Measurements from ENCODE around the gene CDC42EP4. TPM values are rescaled to one million over a fixed set of nuclear protein-coding genes. Genes with fewer than 3 reads are reported as not detected.
"Not testable (repeated sequence)": the region's sequence is repeated elsewhere in the genome, so short reads cannot be mapped to it uniquely, and the experiment has no call there.

The CDC42EP4 gene
- total and polyA plus RNA-seq, 4 donors = 50.4 to 106 (median 78.1) TPM

- H3K27me3 ChIP-seq (ENCODE audit: control insufficient read depth, insufficient read depth, low read length) = no peaks in the 10 kb centered on the region
- DNase-seq (ENCODE audit: low read depth in 4 of 6, low spot score in 6 of 6) = no peak
- H3K4me3 ChIP-seq (ENCODE audit: low read depth, low read length) = no peak overlapping the region
- H3K36me3 ChIP-seq (ENCODE audit: control insufficient read depth, insufficient read depth, low read length) = peaks cover 4% of the 10 kb centered on the region
- peaks cover 21% of the 10 kb centered on the region for H3K4me1 ChIP-seq (ENCODE audit: control insufficient read depth, insufficient read depth, low read length)
- 100% methylated on average over 1 of the region's 5 CpGs for WGBS (ENCODE audit: insufficient coverage)
- no peak overlapping the region for H3K27ac ChIP-seq (ENCODE audit: low read depth, low read length)
- no peaks in the 10 kb centered on the region for H3K9me3 ChIP-seq (ENCODE audit: control insufficient read depth, insufficient read depth, low read length)
These were observed 3.7 kb upstream of the CDC42EP4 start for GRCh38 chr17:73315471-73315870.

- Histone ChIP-seq H3K27ac (ENCODE audit: low read depth, low read length) (no peak overlapping the region), H3K4me1 (ENCODE audit: control insufficient read depth, insufficient read depth, low read length) (peaks cover 40% of the 10 kb centered on the region), H3K27me3 (ENCODE audit: control insufficient read depth, insufficient read depth, low read length) (no peaks in the 10 kb centered on the region), H3K9me3 (ENCODE audit: control insufficient read depth, insufficient read depth, low read length) (no peaks in the 10 kb centered on the region), H3K4me3 (ENCODE audit: low read depth, low read length) (no peak overlapping the region), H3K36me3 (ENCODE audit: control insufficient read depth, insufficient read depth, low read length) (peaks cover 4% of the 10 kb centered on the region)
- DNase-seq (ENCODE audit: low read depth in 4 of 6, low spot score in 6 of 6) = no peak
- WGBS (ENCODE audit: insufficient coverage) = 47% methylated on average over 4 of the region's 8 CpGs
These were observed 1.8 kb upstream of the CDC42EP4 start for GRCh38 chr17:73313526-73314127.

- H3K9me3 ChIP-seq (ENCODE audit: control insufficient read depth, insufficient read depth, low read length); H3K4me3 ChIP-seq (ENCODE audit: low read depth, low read length); DNase-seq (ENCODE audit: low read depth in 4 of 6, low spot score in 6 of 6); H3K27me3 ChIP-seq (ENCODE audit: control insufficient read depth, insufficient read depth, low read length); H3K27ac ChIP-seq (ENCODE audit: low read depth, low read length): not testable (repeated sequence)
- WGBS (ENCODE audit: insufficient coverage) = 75% methylated on average over 4 of the region's 11 CpGs
- Histone ChIP-seq H3K36me3 (ENCODE audit: control insufficient read depth, insufficient read depth, low read length) (peaks cover 10% of the 10 kb centered on the region), H3K4me1 (ENCODE audit: control insufficient read depth, insufficient read depth, low read length) (peaks cover 47% of the 10 kb centered on the region)
These were observed 1.1 kb upstream of the CDC42EP4 start for GRCh38 chr17:73312887-73313286.

- H3K4me3 ChIP-seq (ENCODE audit: low read depth, low read length) = peak overlapping the region; percentile 88
- peaks cover 15% of the 10 kb centered on the region for H3K36me3 ChIP-seq (ENCODE audit: control insufficient read depth, insufficient read depth, low read length)
- H3K4me1 ChIP-seq (ENCODE audit: control insufficient read depth, insufficient read depth, low read length) = peaks cover 51% of the 10 kb centered on the region
- 0% methylated on average over 38 of the region's 38 CpGs for WGBS (ENCODE audit: insufficient coverage)
- DNase-seq (ENCODE audit: low read depth in 4 of 6, low spot score in 6 of 6) = no peak
- no peaks in the 10 kb centered on the region for H3K9me3 ChIP-seq (ENCODE audit: control insufficient read depth, insufficient read depth, low read length)
- H3K27ac ChIP-seq (ENCODE audit: low read depth, low read length) = peak overlapping the region; percentile 98
- no peaks in the 10 kb centered on the region for H3K27me3 ChIP-seq (ENCODE audit: control insufficient read depth, insufficient read depth, low read length)
These were observed 397 bp downstream of the CDC42EP4 start for GRCh38 chr17:73311428-73311780.

- Histone ChIP-seq H3K27ac (ENCODE audit: low read depth, low read length) (peak overlapping the region; percentile 98), H3K4me3 (ENCODE audit: low read depth, low read length) (peak overlapping the region; percentile 88), H3K9me3 (ENCODE audit: control insufficient read depth, insufficient read depth, low read length) (no peaks in the 10 kb centered on the region), H3K36me3 (ENCODE audit: control insufficient read depth, insufficient read depth, low read length) (peaks cover 18% of the 10 kb centered on the region), H3K4me1 (ENCODE audit: control insufficient read depth, insufficient read depth, low read length) (peaks cover 66% of the 10 kb centered on the region), H3K27me3 (ENCODE audit: control insufficient read depth, insufficient read depth, low read length) (no peaks in the 10 kb centered on the region)
- peak in 2 of 6 donors; percentile 79 for DNase-seq (ENCODE audit: low read depth in 4 of 6, low spot score in 6 of 6)
- WGBS (ENCODE audit: insufficient coverage) = 2% methylated on average over 14 of the region's 21 CpGs
These were observed 1.8 kb downstream of the CDC42EP4 start for GRCh38 chr17:73309727-73310596.

GRCh38 chr17:73308959-73309358 is 2.8 kb downstream of the CDC42EP4 start:
- WGBS (ENCODE audit: insufficient coverage) = no CpG with 5 or more reads among the region's 5 CpGs
- DNase-seq (ENCODE audit: low read depth in 4 of 6, low spot score in 6 of 6); H3K27me3 ChIP-seq (ENCODE audit: control insufficient read depth, insufficient read depth, low read length); H3K9me3 ChIP-seq (ENCODE audit: control insufficient read depth, insufficient read depth, low read length): not testable (repeated sequence)
- peaks cover 73% of the 10 kb centered on the region for H3K4me1 ChIP-seq (ENCODE audit: control insufficient read depth, insufficient read depth, low read length)
- H3K27ac ChIP-seq (ENCODE audit: low read depth, low read length) = peak overlapping the region; percentile 98
- H3K36me3 ChIP-seq (ENCODE audit: control insufficient read depth, insufficient read depth, low read length) = peaks cover 21% of the 10 kb centered on the region
- H3K4me3 ChIP-seq (ENCODE audit: low read depth, low read length) = peak overlapping the region; percentile 88

- Histone ChIP-seq H3K36me3 (ENCODE audit: control insufficient read depth, insufficient read depth, low read length) (peaks cover 21% of the 10 kb centered on the region), H3K9me3 (ENCODE audit: control insufficient read depth, insufficient read depth, low read length) (no peaks in the 10 kb centered on the region), H3K27ac (ENCODE audit: low read depth, low read length) (peak overlapping the region; percentile 98), H3K4me3 (ENCODE audit: low read depth, low read length) (peak overlapping the region; percentile 18), H3K27me3 (ENCODE audit: control insufficient read depth, insufficient read depth, low read length) (no peaks in the 10 kb centered on the region), H3K4me1 (ENCODE audit: control insufficient read depth, insufficient read depth, low read length) (peaks cover 73% of the 10 kb centered on the region)
- WGBS (ENCODE audit: insufficient coverage) = 47% methylated on average over 19 of the region's 23 CpGs
- peak in 1 of 6 donors; percentile 60 for DNase-seq (ENCODE audit: low read depth in 4 of 6, low spot score in 6 of 6)
These were observed 3.6 kb downstream of the CDC42EP4 start for GRCh38 chr17:73308017-73308823.

GRCh38 chr17:73307130-73307529 is 4.7 kb downstream of the CDC42EP4 start:
- WGBS (ENCODE audit: insufficient coverage) = 0% methylated on average over 2 of the region's 9 CpGs
- Histone ChIP-seq H3K36me3 (ENCODE audit: control insufficient read depth, insufficient read depth, low read length) (peaks cover 23% of the 10 kb centered on the region), H3K9me3 (ENCODE audit: control insufficient read depth, insufficient read depth, low read length) (no peaks in the 10 kb centered on the region), H3K4me3 (ENCODE audit: low read depth, low read length) (no peak overlapping the region), H3K27ac (ENCODE audit: low read depth, low read length) (peak overlapping the region; percentile 65), H3K27me3 (ENCODE audit: control insufficient read depth, insufficient read depth, low read length) (no peaks in the 10 kb centered on the region), H3K4me1 (ENCODE audit: control insufficient read depth, insufficient read depth, low read length) (peaks cover 65% of the 10 kb centered on the region)
- peak in 4 of 6 donors; percentile 75 to 97 (median 88) for DNase-seq (ENCODE audit: low read depth in 4 of 6, low spot score in 6 of 6)

Data from spinal cord (tissue), 10 donors.